GM19452 (cell line): Measurements from ENCODE around the gene HHIP.
"Not testable (repeated sequence)": the region's sequence is repeated elsewhere in the genome, so short reads cannot be mapped to it uniquely, and the experiment has no call there.

ENCODE experiments used
- ATAC-seq: cut with Tn5 transposase; IDR thresholded peaks from one replicate; pipeline ENCODE4 v1.9.1; 2021; ENCODE audit not compliant: unreplicated experiment

The HHIP gene

GRCh38 chr4:144739511-144740033 is 93.6 kb downstream of the HHIP start:
- ATAC-seq, result no peak

DNA sequence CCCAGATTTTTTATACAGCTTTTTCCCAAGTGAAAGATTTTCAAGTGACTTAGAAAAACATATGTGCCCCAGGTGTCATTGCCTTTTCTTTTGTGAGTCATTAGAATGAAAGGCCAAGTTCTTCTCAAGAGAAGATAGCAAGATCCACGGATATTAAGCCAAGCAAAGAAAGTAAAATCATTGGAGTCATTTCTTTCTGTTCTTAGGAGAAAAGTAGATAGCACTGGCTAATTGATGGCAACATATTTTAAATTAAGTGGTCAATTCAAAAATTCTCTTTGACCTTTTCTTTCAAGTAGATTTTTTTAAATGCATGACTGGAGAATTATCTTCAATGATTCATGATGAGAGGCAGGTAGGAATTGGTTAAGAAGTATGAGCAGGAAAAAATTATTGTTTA is 94.4 kb downstream of the HHIP start:
- no peak for ATAC-seq

DNA sequence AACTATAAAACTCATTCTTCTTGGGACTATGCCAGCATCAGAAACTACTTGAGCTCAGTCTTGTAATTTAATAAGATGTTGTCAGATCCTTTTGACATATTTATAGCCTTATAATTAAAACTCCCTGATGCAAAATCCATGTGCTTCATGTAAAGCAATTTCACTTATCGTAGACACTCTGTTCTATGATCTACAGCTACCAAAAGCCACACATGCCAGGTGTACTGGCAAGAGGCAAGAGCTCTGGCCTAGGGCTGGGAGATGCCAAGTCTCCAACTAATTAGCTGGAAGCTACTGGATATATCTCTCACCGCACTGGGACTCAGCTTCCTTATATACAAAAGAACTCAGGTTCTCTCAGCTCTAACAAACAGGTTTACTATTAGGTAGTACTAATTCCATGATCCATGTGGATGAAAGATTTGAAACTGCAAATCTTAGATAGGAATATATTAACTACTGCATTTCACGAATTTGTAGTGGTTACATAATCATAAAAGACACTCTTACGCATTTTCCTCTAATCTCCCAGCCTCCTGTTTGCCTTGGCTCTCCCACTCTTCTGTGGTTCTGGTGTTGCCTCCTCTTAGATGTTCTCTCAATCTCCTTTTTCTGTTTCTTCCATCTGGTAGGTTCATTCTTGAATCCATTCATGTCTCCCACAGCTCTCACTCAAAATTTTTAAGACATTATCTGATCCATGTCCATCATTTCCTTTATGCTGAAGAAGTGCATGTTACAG is 103.0 kb downstream of the HHIP start:
- ATAC-seq, result no peak

DNA sequence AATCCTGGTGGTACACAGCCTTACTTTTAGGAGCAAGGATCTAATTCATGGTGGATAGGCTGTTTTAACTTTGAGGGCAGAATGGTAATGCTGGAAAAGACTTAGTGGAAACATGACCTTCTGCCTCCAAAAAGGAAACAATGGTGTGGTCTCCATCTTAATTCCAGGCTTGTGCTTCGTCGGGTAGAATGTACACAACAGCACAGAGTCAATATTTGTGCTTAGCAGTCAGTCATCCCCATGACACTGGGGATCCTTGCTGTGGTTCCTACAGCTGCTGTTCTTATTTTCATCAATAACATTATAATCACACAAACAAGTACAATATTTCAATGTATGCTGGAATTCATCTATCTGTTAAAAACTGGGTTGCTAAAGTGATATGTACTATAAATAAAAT is 104.4 kb downstream of the HHIP start:
- ATAC-seq, result no peak

DNA sequence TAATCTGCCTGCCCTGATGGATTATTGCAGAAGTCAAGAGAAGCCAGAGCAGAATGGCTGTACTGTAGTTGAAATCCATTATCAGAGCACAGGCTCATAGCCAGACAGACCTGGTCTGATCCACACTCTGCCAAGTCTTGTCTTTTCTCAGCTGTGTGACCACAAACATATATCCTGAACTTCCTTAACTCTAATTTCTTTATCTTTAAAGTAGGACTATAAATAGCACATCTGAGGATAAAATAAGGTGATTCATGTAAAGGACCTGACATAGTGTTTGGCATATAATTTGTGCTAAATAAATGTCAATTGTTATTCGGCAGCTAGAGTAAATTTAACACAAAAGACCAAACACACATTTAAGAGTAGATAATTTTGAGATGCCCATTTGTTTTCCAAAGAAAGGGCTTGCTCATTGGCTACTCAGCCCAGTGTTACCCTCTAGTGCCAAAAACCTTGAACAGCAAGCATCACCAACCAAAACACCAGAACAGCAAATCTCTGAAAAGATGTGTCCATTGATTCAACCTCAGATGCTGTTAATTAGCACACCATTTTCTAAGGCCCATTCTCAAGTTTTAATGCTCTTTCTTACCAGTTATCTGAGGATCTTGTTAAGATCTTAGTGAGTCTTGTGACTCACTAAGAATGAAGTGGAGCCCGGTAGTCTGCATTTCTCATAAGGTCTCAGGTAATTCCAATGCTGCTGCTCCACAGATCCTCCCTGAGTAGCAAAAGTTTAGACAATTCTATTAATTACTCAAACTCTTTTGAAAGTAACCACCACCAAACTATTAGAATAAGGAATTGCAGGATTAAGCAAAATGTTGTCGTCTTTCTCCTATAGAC is 108.8 kb downstream of the HHIP start:
- ATAC-seq, result no peak

GRCh38 chr4:144757969-144758368 is 112.0 kb downstream of the HHIP start:
- ATAC-seq, result no peak

DNA sequence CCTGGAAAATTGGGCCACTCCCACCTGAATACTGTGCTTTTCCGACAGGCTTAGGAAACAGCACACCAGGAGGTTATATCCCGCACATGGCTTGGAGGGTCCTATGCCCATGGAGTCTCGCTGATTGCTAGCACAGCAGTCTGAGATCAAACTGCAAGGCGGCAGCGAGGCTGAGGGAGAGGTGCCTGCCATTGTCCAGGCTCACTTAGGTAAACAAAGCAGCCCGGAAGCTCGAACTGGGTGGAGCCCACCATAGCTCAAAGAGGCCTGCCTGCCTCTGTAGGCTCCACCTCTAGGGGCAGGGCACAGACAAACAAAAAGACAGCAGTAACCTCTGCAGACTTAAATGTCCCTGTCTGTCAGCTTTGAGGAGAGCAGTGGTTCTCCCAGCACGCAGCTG is 122.9 kb downstream of the HHIP start:
- ATAC-seq, result not testable (repeated sequence)

DNA sequence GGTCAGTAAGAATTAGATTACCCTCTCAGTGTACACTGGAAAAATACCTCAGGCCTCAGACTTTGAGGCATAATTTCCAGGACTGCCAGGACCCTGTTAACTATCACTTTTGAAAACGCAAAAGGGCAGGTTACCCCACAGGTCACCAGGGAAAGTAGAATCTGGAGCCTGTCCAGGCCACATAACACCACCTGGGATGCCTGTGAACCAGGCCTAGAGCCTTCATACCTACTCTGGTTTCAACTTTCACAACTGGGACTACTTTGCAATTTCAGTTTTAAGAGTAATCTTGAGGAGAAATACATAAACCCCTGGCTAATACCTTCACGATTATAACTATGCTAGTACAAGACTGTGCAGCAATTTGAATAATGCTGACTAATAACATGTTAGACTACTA is 132.4 kb downstream of the HHIP start:
- ATAC-seq, result no peak

DNA sequence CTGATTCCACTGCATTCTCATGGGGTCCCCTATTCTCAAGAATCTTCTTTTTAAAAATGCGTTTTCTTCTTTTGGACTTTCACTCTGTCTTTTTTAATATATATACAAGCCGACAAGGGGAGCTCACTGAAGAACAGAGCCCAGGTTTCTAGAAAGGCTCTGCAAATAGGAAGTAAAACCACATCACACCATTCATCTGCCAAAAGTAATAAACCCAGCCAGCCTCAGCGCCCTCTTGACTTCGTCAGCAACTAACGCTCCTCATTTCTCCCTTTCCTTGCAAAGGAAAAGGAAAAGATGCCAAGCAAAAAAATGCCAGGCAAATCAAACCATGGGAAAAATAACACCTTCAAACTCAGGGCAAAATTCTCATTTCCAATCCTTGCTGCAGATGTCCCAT is 136.4 kb downstream of the HHIP start:
- no peak for ATAC-seq

DNA sequence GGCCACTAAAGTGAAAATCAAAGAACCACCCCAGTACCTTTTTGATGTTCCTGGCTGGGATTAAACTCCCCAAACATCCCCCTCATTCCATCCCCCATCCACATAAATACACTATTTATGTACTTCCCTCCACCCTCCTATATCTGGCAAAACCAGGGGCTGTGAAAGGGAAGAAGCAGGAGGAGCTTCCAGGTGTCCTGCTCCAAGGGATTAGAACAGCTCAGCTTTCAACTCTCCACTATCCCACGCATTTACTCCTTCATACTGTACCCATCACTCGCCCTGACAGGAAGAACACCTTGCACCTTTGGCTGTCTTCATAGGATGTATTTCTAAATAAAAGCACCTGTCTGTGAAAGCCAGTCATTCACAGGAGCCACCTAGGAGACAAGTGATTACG is 140.0 kb downstream of the HHIP start:
- ATAC-seq, result no peak

- peak; percentile 65 for ATAC-seq
These were observed 141.7 kb downstream of the HHIP start for GRCh38 chr4:144787365-144788258.

GRCh38 chr4:144788469-144788868 is 142.5 kb downstream of the HHIP start:
- ATAC-seq, result no peak

- not testable (repeated sequence) for ATAC-seq
These were observed 146.0 kb downstream of the HHIP start for GRCh38 chr4:144791933-144792332.
